Lower lobe of right lung (tissue), 2 donors: Measurements from ENCODE around the gene USP32. TPM values are rescaled to one million over a fixed set of nuclear protein-coding genes. Genes with fewer than 3 reads are reported as not detected.
"Not testable (repeated sequence)": the region's sequence is repeated elsewhere in the genome, so short reads cannot be mapped to it uniquely, and the experiment has no call there.

ENCODE experiments used
- ATAC-seq, 2 donors: fragments of 200-7000 bp; cut with Tn5 transposase; one replicate each; pipeline ENCODE4 v1.9.1; 2020 to 2022; ENCODE audit warnings: mild to moderate bottlenecking in 2 of 2, moderate library complexity in 2 of 2
- DNase-seq: peaks from one replicate; pipeline ENCODE4 v3.0.0-alpha.2; 2020
- H3K27ac ChIP-seq: fragments of 200-600 bp; one replicate; pipeline ENCODE4 v1.8.0; 2022
- H3K27me3 ChIP-seq: fragments of 200-600 bp; one replicate; pipeline ENCODE4 v1.8.0; 2022; ENCODE audit warnings: low read depth
- H3K36me3 ChIP-seq: fragments of 200-600 bp; one replicate; pipeline ENCODE4 v1.8.0; 2022; ENCODE audit warnings: mild to moderate bottlenecking
- H3K4me1 ChIP-seq: fragments of 200-600 bp; one replicate; pipeline ENCODE4 v1.8.0; 2022
- H3K4me3 ChIP-seq: fragments of 200-600 bp; one replicate; pipeline ENCODE4 v1.8.0; 2022; ENCODE audit warnings: mild to moderate bottlenecking
- H3K9me3 ChIP-seq: fragments of 200-600 bp; one replicate; pipeline ENCODE4 v1.8.0; 2022
- CTCF ChIP-seq: fragments of 200-600 bp; IDR thresholded peaks from one replicate; pipeline ENCODE4 v1.8.0; 2022; ENCODE audit warnings: antibody characterized with exemption, mild to moderate bottlenecking
- intact Hi-C: fragments of 100-400 bp; cut with DNase I; formaldehyde crosslinking; loops from one replicate; pipeline ENCODE4 v1.11.0; 2022
- long read RNA-seq: library from polyadenylated mRNA; unstranded; transcript quantifications from one replicate; pipeline ENCODE4 v2.0.0, GENCODE V29; 2021
- total RNA-seq: library from RNA; stranded (reverse); fragmentation: NEBNext Ultra II Directional; extraction: Animal tissue kit (Norgen Biotek cat#: 25700); gene quantifications from one replicate; pipeline ENCODE4 v1.2.1, GENCODE V29; 2021
- donor health status: DM: no; HTN: yes; CAD: no; lungs with severe emphysema.

Gene USP32
- total RNA-seq, result 68.9 TPM
- long read RNA-seq, full-length matches to known transcripts, result 2 of 32 reads
- long read RNA-seq, partial matches to known transcripts, result 13 of 32 reads
- long read RNA-seq, other reads (novel, unspliced or antisense), result 17 of 32 reads

GRCh38 chr17:60392042-60392844 is at the start of gene USP32:
Gene USP32, minus strand, starts transcription at chr17:60392133. Its CDS starts 194 bp downstream, at chr17:60391939.
- peak; percentile 99 for DNase-seq
- peak; percentile 46 for TF ChIP-seq CTCF
- no peaks in the 10 kb centered on the region for H3K9me3 ChIP-seq
- no peaks in the 10 kb centered on the region for H3K36me3 ChIP-seq
- no peaks in the 10 kb centered on the region for H3K27me3 ChIP-seq
- peaks cover 60% of the 10 kb centered on the region for H3K4me1 ChIP-seq
- peak within 1 kb of the TSS; percentile 75 for H3K4me3 ChIP-seq
- intact Hi-C loops, result no loop called here
- peak; percentile 96 to 98 for ATAC-seq
- peak within 1 kb of the TSS; percentile 93 for H3K27ac ChIP-seq

GRCh38 chr17:60439501-60439900 is 47.6 kb upstream of the USP32 start:
- Histone ChIP-seq H3K9me3 (no peaks in the 10 kb centered on the region), H3K36me3 (peaks cover 4% of the 10 kb centered on the region), H3K27me3 (no peaks in the 10 kb centered on the region), H3K4me1 (no peaks in the 10 kb centered on the region), H3K27ac (no peak overlapping the region), H3K4me3 (no peak overlapping the region)
- DNase-seq (no peak), ATAC-seq (peak in 1 of 2 donors; percentile 18)
- no peak for TF ChIP-seq CTCF
- intact Hi-C loops, result no loop called here

- Histone ChIP-seq H3K4me1 (no peaks in the 10 kb centered on the region), H3K27ac (no peak overlapping the region), H3K27me3 (no peaks in the 10 kb centered on the region), H3K9me3 (no peaks in the 10 kb centered on the region), H3K4me3 (no peak overlapping the region), H3K36me3 (no peaks in the 10 kb centered on the region)
- intact Hi-C loops, result no loop called here
- no peak for TF ChIP-seq CTCF
- no peak for ATAC-seq
- no peak for DNase-seq
Observed at GRCh38 chr17:60436676-60437075, 44.7 kb upstream of the USP32 start.

- no peaks in the 10 kb centered on the region for H3K4me1 ChIP-seq
- ATAC-seq (peak; percentile 90 to 94), DNase-seq (no peak)
- intact Hi-C loops, result no loop called here
- no peaks in the 10 kb centered on the region for H3K9me3 ChIP-seq
- H3K4me3 ChIP-seq, result no peak overlapping the region
- peak; percentile 90 for TF ChIP-seq CTCF
- no peaks in the 10 kb centered on the region for H3K36me3 ChIP-seq
- no peaks in the 10 kb centered on the region for H3K27me3 ChIP-seq
- no peak overlapping the region for H3K27ac ChIP-seq
Observed at GRCh38 chr17:60435244-60436167, 43.6 kb upstream of the USP32 start.

- H3K4me3 ChIP-seq, H3K4me1 ChIP-seq, DNase-seq, H3K9me3 ChIP-seq, H3K27me3 ChIP-seq, ATAC-seq, H3K36me3 ChIP-seq, intact Hi-C loops, H3K27ac ChIP-seq: not testable (repeated sequence)
Observed at GRCh38 chr17:60433021-60433997, 41.4 kb upstream of the USP32 start.

GRCh38 chr17:60430561-60430960 is 38.6 kb upstream of the USP32 start:
- H3K9me3 ChIP-seq, H3K27ac ChIP-seq, ATAC-seq, H3K36me3 ChIP-seq, DNase-seq, intact Hi-C loops, H3K4me3 ChIP-seq, H3K4me1 ChIP-seq, H3K27me3 ChIP-seq: not testable (repeated sequence)

GRCh38 chr17:60428491-60428890 is 36.6 kb upstream of the USP32 start:
- intact Hi-C loops, DNase-seq, ATAC-seq: not testable (repeated sequence)

More at GRCh38 chr17:60428491-60428890, 36.6 kb upstream of the USP32 start:
- H3K27ac ChIP-seq, H3K27me3 ChIP-seq, H3K4me1 ChIP-seq, H3K9me3 ChIP-seq, H3K4me3 ChIP-seq, H3K36me3 ChIP-seq: not testable (repeated sequence)
